Esophagus squamous epithelium (tissue), 5 donors: ENCODE results near the gene NCKAP5. TPM values are rescaled to one million over a fixed set of nuclear protein-coding genes. Genes with fewer than 3 reads are reported as not detected.

Experiments
- DNase-seq: peaks from one replicate; lab custom pipeline; 2025; lab: John Stamatoyannopoulos, UW
- H3K27ac ChIP-seq, 4 donors: fragments of 200-600 bp; sonication (generic); one replicate each; pipeline ENCODE4 v1.5.1; 2016 to 2019; ENCODE audit warnings: mild to moderate bottlenecking in 1 of 4
- H3K27me3 ChIP-seq, 4 donors: fragments of 200-600 bp; sonication (generic); 1 replicate in 3 of 4; 2 replicates in 1 of 4; pipeline versions ENCODE4 v1.5.1 to v1.6.0; 2017 to 2021; ENCODE audit warnings: antibody characterized with exemption in 1 of 4
- H3K36me3 ChIP-seq, 3 donors: fragments of 200-600 bp; sonication (generic); one replicate each; pipeline ENCODE4 v1.5.1; 2016 to 2019
- H3K4me1 ChIP-seq, 3 donors: fragments of 200-600 bp; sonication (generic); one replicate each; pipeline ENCODE4 v1.5.1; 2017 to 2019
- H3K4me3 ChIP-seq, 4 donors: fragments of 200-600 bp; sonication (generic); 1 replicate in 3 of 4; 2 replicates in 1 of 4; pipeline ENCODE4 v1.5.1; 2016 to 2019; ENCODE audit warnings: mild to moderate bottlenecking in 2 of 4, moderate library complexity in 1 of 4
- H3K9me3 ChIP-seq, 3 donors: fragments of 200-600 bp; sonication (generic); one replicate each; pipeline ENCODE4 v1.5.1; 2016 to 2019
- CTCF ChIP-seq, 6 experiments: fragments of 450-650 bp in 4 of 6; fragments of 200-600 bp in 2 of 6; sonication (generic) in 2 of 6; IDR thresholded peaks; one replicate each; pipeline ENCODE4 v1.5.1; 2016 to 2019; ENCODE audit warnings: antibody characterized with exemption in 6 of 6, mild to moderate bottlenecking in 4 of 6, moderate library complexity in 4 of 6
- POLR2A ChIP-seq, 4 donors: fragments of 450-650 bp; IDR thresholded peaks; one replicate each; pipeline ENCODE4 v1.6.1; 2017; ENCODE audit warnings: antibody characterized with exemption in 4 of 4, mild to moderate bottlenecking in 4 of 4, moderate library complexity in 3 of 4
- WGBS, 2 donors: methylation state at CpG; one replicate each; pipeline ENCODE4 v1.1.5; 2018; 5-methylcytosine and 5-hydroxymethylcytosine counted together
- intact Hi-C: fragments of 100-400 bp; cut with DNase I; formaldehyde crosslinking; loops from one replicate; pipeline ENCODE4 v1.15.0; 2022
- total RNA-seq, 4 donors: library from RNA; depleted of rRNA; stranded (reverse); fragments of >200 nt; gene quantifications; one replicate each; pipeline ENCODE4 v1.1.0, GENCODE V29; 2016
- donor health status: DM: yes; HTN: yes; CAD: no.

The NCKAP5 gene
- total RNA-seq, 4 donors from 2014 or later: 4.5 to 6.9 (median 5.3) TPM

- TF ChIP-seq POLR2A (IDR thresholded peaks at IDR 0.05) (no peak), CTCF (IDR thresholded peaks at IDR 0.05) (no peak)
- H3K27ac ChIP-seq: no peak within 1 kb of the TSS
- H3K4me1 ChIP-seq: peaks cover 22 to 36% (median 27%) of the 10 kb centered on the region in 3 donors
- WGBS, 2 donors: 0% methylated on average over 3 of the region's 59 CpGs; no CpG with 5 or more reads in 1 of the 2 donors
- H3K36me3 ChIP-seq: no peaks in the 10 kb centered on the region
- H3K4me3 ChIP-seq: peak within 1 kb of the TSS; percentile 33 to 66 (median 48)
- intact Hi-C loops: no loop called here
- DNase-seq: no peak
- H3K27me3 ChIP-seq: peaks cover 4 to 50% (median 10%) of the 10 kb centered on the region in 4 donors
- no peaks in the 10 kb centered on the region for H3K9me3 ChIP-seq
These were observed 898.3 kb downstream of the NCKAP5 start, which contains the start of gene LYPD1 for GRCh38 chr2:132669908-132670495. Gene LYPD1 (minus strand): TSS chr2:132670205. CDS start chr2:132669932, 273 bp downstream.

GRCh38 chr2:132668987-132669907, 899.0 kb downstream of the NCKAP5 start:
- peak overlapping the region; percentile 33 to 66 (median 48) for H3K4me3 ChIP-seq
- no peak for DNase-seq
- WGBS, 2 donors: 0 to 14% methylated on average over 1 to 27 of the region's 80 CpGs
- peaks cover 4 to 50% (median 10%) of the 10 kb centered on the region in 4 donors for H3K27me3 ChIP-seq
- no peaks in the 10 kb centered on the region for H3K9me3 ChIP-seq
- intact Hi-C loops: no loop called here
- no peak overlapping the region for H3K27ac ChIP-seq
- H3K36me3 ChIP-seq: no peaks in the 10 kb centered on the region
- H3K4me1 ChIP-seq: peaks cover 22 to 36% (median 27%) of the 10 kb centered on the region in 3 donors
- TF ChIP-seq POLR2A (IDR thresholded peaks at IDR 0.05) (no peak), CTCF (IDR thresholded peaks at IDR 0.05) (peak in 1 of 6 experiments; percentile 14)

- intact Hi-C loops: no loop called here
- 11 to 23% methylated on average over 8 to 16 of the region's 25 CpGs for WGBS, 2 donors
- DNase-seq: no peak
- no peak for TF ChIP-seq POLR2A (IDR thresholded peaks at IDR 0.05)
- no peak for TF ChIP-seq CTCF (IDR thresholded peaks at IDR 0.05)
- Histone ChIP-seq H3K36me3 (no peaks in the 10 kb centered on the region), H3K4me1 (peaks cover 22 to 36% (median 27%) of the 10 kb centered on the region in 3 donors), H3K4me3 (peak overlapping the region in 2 of 4 donors; percentile 51 to 66), H3K27ac (no peak overlapping the region), H3K9me3 (no peaks in the 10 kb centered on the region), H3K27me3 (peaks cover 4 to 50% (median 10%) of the 10 kb centered on the region in 4 donors)
These were observed 900.0 kb downstream of the NCKAP5 start for GRCh38 chr2:132668189-132668823.

GRCh38 chr2:132667706-132668105, 900.6 kb downstream of the NCKAP5 start:
- intact Hi-C loops: no loop called here
- Histone ChIP-seq H3K9me3 (no peaks in the 10 kb centered on the region), H3K36me3 (no peaks in the 10 kb centered on the region), H3K27ac (no peak overlapping the region), H3K27me3 (peaks cover 4 to 50% (median 10%) of the 10 kb centered on the region in 4 donors), H3K4me1 (peaks cover 22 to 36% (median 27%) of the 10 kb centered on the region in 3 donors), H3K4me3 (no peak overlapping the region)
- no peak for DNase-seq
- no peak for TF ChIP-seq CTCF (IDR thresholded peaks at IDR 0.05)
- no peak for TF ChIP-seq POLR2A (IDR thresholded peaks at IDR 0.05)
- WGBS, 2 donors: 20 to 40% methylated on average over 1 of the region's 1 CpG
